ENCODE data around the gene UBIAD1.

Gene UBIAD1

GRCh38 chr1:11245904-11246719 lies 26.9 kb upstream of the UBIAD1 start:
- H3K27ac ChIP-seq: no peak overlapping the region
- TF ChIP-seq ZFX (IDR thresholded peaks at IDR 0.05) (no peak), CTCF (conservative IDR thresholded peaks at IDR 0.05) (no peak)

- no peak overlapping the region for H3K27ac ChIP-seq
- no peak for TF ChIP-seq CTCF (conservative IDR thresholded peaks at IDR 0.05)
- TF ChIP-seq ZFX (IDR thresholded peaks at IDR 0.05): no peak
Measured at GRCh38 chr1:11248169-11248568, 24.8 kb upstream of the UBIAD1 start.

- H3K27ac ChIP-seq: no peak overlapping the region
- TF ChIP-seq CTCF (conservative IDR thresholded peaks at IDR 0.05) (no peak), ZFX (IDR thresholded peaks at IDR 0.05) (no peak)
Measured at GRCh38 chr1:11252538-11252937, 20.5 kb upstream of the UBIAD1 start.

GRCh38 chr1:11253226-11253625 lies 19.8 kb upstream of the UBIAD1 start:
- TF ChIP-seq ZFX (IDR thresholded peaks at IDR 0.05) (no peak), CTCF (conservative IDR thresholded peaks at IDR 0.05) (no peak)
- H3K27ac ChIP-seq: no peak overlapping the region

GRCh38 chr1:11256299-11256698 lies 16.7 kb upstream of the UBIAD1 start:
- H3K27ac ChIP-seq: peak overlapping the region; percentile 75
- TF ChIP-seq ZFX (IDR thresholded peaks at IDR 0.05) (no peak), CTCF (conservative IDR thresholded peaks at IDR 0.05) (no peak)

GRCh38 chr1:11262171-11263049 lies 10.6 kb upstream of the UBIAD1 start, which contains the start of gene MTOR:
Gene MTOR (minus strand): TSS chr1:11262551. CDS start chr1:11259409, 3,142 bp downstream.
- peak; percentile 64; the same call in 1 of the 2 replicates for TF ChIP-seq ZFX (IDR thresholded peaks at IDR 0.05)
- TF ChIP-seq CTCF (conservative IDR thresholded peaks at IDR 0.05): no peak; the same call in 1 of the 2 replicates
- H3K27ac ChIP-seq: peak within 1 kb of the TSS; percentile 91

All from C4-2B (cell line).